Effector memory CD8-positive, alpha-beta T cell (primary cell): ENCODE data around the gene GSTM5.
"Not testable (repeated sequence)": the region's sequence is repeated elsewhere in the genome, so short reads cannot be mapped to it uniquely, and the experiment has no call there.

ENCODE experiments used
- ATAC-seq: fragments of 150-1000 bp; cut with Tn5 transposase; replicated peaks from 2 replicates; pipeline ENCODE4 v1.10.0; 2021; ENCODE audit warnings: mild to moderate bottlenecking, moderate library complexity
- DNase-seq, 3 experiments: peaks; one replicate each; pipeline ENCODE4 v3.0.0; 2021
- H3K27ac Mint-ChIP-seq, 2 donors: one replicate each; pipeline ENCODE4 v1.8.0; 2022; ENCODE audit warnings: mild to moderate bottlenecking in 2 of 2, mixed read lengths in 2 of 2, moderate library complexity in 2 of 2
- H3K27me3 Mint-ChIP-seq, 2 donors: one replicate each; pipeline ENCODE4 v1.8.0; 2022; ENCODE audit warnings: mixed read lengths in 2 of 2
- H3K36me3 Mint-ChIP-seq: one replicate; pipeline ENCODE4 v1.8.0; 2022; ENCODE audit warnings: mild to moderate bottlenecking, moderate library complexity, mixed read lengths; ENCODE audit not compliant: insufficient read depth
- H3K4me1 Mint-ChIP-seq, 2 donors: one replicate each; pipeline ENCODE4 v1.8.0; 2022; ENCODE audit warnings: low read depth in 2 of 2, mixed read lengths in 2 of 2
- H3K4me3 Mint-ChIP-seq, 2 donors: one replicate each; pipeline ENCODE4 v1.8.0; 2022; ENCODE audit warnings: mild to moderate bottlenecking in 2 of 2, mixed read lengths in 2 of 2, moderate library complexity in 2 of 2
- H3K9me3 Mint-ChIP-seq, 2 donors: one replicate each; pipeline ENCODE4 v1.8.0; 2022; ENCODE audit warnings: mixed read lengths in 2 of 2

GSTM5 gene

DNA sequence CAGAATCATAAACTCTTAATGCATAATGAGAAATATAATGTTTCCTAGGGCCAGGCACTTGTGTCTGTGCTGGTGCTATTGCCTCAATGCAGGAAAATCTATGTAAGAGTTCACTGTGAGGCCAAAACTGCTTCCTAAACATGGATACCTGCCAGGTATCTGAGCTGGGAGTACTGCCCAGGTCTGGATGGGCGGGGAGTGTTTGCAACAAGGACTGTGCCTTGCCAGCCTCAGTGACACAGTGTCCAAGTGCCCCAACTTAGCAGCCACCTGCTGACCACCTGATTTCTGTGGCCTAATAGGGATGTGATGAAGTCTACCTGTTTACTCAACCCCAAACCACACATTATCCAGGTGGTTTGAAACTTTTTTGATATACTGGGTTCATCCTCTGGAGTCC is 26.7 kb upstream of the GSTM5 start:
- not testable (repeated sequence) for H3K4me1 Mint-ChIP-seq, H3K27ac Mint-ChIP-seq, H3K27me3 Mint-ChIP-seq, H3K4me3 Mint-ChIP-seq, H3K9me3 Mint-ChIP-seq, DNase-seq, H3K36me3 Mint-ChIP-seq, ATAC-seq

GRCh38 chr1:109685890-109686289 is 26.2 kb upstream of the GSTM5 start:
- not testable (repeated sequence) for H3K27me3 Mint-ChIP-seq, DNase-seq, H3K4me3 Mint-ChIP-seq, H3K9me3 Mint-ChIP-seq, ATAC-seq, H3K36me3 Mint-ChIP-seq, H3K27ac Mint-ChIP-seq, H3K4me1 Mint-ChIP-seq

DNA sequence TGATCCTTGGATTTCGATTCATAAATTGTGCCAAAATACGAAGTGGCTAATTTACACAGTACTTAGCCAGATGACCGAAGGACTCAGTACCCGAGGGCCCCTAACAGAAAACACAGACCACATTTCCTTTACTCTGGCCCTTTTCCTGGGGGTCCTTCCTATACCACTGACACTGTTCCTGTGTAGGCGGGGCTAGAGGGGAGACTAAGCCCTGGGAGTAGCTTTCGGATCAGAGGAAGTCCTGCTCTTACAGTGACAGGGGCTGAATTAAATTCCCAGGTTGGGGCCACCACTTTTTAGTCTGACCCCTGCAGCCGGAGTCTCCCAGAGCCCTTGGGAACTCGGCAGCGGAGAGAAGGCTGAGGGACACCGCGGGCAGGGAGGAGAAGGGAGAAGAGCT is 24.9 kb upstream of the GSTM5 start:
- H3K4me3 Mint-ChIP-seq, ATAC-seq: not testable (repeated sequence)

GRCh38 chr1:109687641-109688499 is 24.2 kb upstream of the GSTM5 start, which contains the start of gene GSTM1:
Gene GSTM1 (plus strand): TSS chr1:109687817. CDS start chr1:109687874, 57 bp downstream.
- DNase-seq = no peak
- H3K4me3 Mint-ChIP-seq = no peak within 1 kb of the TSS

More for the DNA sequence above, 24.9 kb upstream of the GSTM5 start:
- H3K36me3 Mint-ChIP-seq, DNase-seq, H3K9me3 Mint-ChIP-seq, H3K4me1 Mint-ChIP-seq, H3K27me3 Mint-ChIP-seq, H3K27ac Mint-ChIP-seq: not testable (repeated sequence)

DNA sequence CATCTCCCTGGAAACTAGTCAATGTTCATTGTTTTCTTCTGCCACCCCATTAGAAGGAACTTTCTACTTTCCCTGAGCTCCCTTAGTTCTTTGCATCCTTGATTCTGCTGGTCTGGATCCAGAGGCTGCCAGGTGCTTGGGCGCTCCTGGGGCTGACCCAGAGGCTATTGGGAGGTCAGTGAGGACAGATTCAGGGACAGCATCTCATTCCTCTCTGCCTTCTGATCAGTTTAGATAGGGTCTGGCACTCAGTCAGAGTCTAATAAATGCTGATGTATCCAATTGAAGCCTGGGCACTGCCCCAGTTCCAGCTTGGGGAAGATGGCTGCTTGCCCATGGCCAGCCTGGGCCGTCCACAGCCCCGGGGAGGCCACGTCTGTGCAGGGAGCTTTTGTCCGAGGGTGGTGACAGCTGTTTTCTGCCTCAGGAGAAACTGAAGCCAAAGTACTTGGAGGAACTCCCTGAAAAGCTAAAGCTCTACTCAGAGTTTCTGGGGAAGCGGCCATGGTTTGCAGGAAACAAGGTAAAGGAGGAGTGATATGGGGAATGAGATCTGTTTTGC is 22.1 kb upstream of the GSTM5 start:
- no peak for DNase-seq
- no peak overlapping the region for H3K27ac Mint-ChIP-seq
- no peaks in the 10 kb centered on the region for H3K36me3 Mint-ChIP-seq
- no peaks in the 10 kb centered on the region for H3K4me1 Mint-ChIP-seq
- no peak for ATAC-seq
- no peaks in the 10 kb centered on the region for H3K27me3 Mint-ChIP-seq
- no peaks in the 10 kb centered on the region for H3K9me3 Mint-ChIP-seq
- no peak overlapping the region for H3K4me3 Mint-ChIP-seq

More at GRCh38 chr1:109687641-109688499, 24.2 kb upstream of the GSTM5 start, which contains the start of gene GSTM1:
- Mint-ChIP-seq H3K4me1 (no peaks in the 10 kb centered on the region), H3K27ac (no peak within 1 kb of the TSS), H3K36me3 (no peaks in the 10 kb centered on the region), H3K9me3 (no peaks in the 10 kb centered on the region), H3K27me3 (no peaks in the 10 kb centered on the region)
- ATAC-seq = no peak

DNA sequence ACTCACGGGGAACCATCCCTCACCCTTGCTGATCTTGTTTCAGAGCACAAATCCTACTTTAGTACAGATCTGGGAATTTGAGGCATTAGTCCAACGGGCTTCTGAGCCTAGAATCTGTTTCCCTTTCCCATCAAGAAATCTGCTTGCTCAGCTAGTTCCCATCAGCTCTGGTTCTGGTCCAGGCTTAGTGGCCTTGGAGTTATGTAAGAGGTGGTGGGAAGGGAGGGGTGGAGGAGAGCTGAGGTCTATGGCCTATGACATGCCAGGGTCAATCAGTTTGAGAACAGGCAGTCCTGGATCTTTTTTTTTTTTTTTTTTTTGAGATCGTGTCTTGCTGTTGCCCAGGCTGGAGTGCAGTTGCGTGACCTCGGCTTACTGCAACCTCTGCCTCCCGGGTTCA is 20.3 kb upstream of the GSTM5 start:
- H3K36me3 Mint-ChIP-seq = no peaks in the 10 kb centered on the region

DNA sequence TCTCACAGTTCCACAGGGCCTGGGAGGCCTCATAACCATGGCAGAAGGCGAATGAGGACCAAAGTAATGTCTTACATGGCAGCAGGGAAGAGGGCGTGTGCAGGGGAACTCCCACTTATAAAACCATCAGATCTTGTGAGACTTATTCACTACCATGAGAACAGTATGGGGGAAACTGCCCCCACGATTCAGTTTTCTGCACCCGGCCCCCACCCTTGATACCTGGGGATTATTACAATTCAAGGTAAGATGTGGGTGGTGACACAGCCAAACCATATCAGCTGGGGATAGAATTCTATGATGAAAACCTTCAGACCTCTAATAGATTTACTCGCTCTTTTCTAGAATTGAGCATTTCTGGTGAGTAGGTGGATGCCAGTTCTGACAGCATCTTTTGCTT is 17.7 kb upstream of the GSTM5 start:
- not testable (repeated sequence) for H3K9me3 Mint-ChIP-seq, H3K27ac Mint-ChIP-seq, H3K27me3 Mint-ChIP-seq, H3K36me3 Mint-ChIP-seq, H3K4me3 Mint-ChIP-seq, H3K4me1 Mint-ChIP-seq, ATAC-seq, DNase-seq

More for the DNA sequence above, 20.3 kb upstream of the GSTM5 start:
- Mint-ChIP-seq H3K4me1 (no peaks in the 10 kb centered on the region), H3K27ac (no peak overlapping the region), H3K27me3 (no peaks in the 10 kb centered on the region), H3K9me3 (no peaks in the 10 kb centered on the region), H3K4me3 (no peak overlapping the region)
- ATAC-seq = no peak
- no peak for DNase-seq

- not testable (repeated sequence) for H3K36me3 Mint-ChIP-seq, ATAC-seq, H3K4me1 Mint-ChIP-seq, H3K27me3 Mint-ChIP-seq, H3K27ac Mint-ChIP-seq, H3K9me3 Mint-ChIP-seq, DNase-seq, H3K4me3 Mint-ChIP-seq
Observed at GRCh38 chr1:109695138-109695537, 16.9 kb upstream of the GSTM5 start.

- Mint-ChIP-seq H3K9me3 (no peaks in the 10 kb centered on the region), H3K4me3 (no peak overlapping the region), H3K36me3 (no peaks in the 10 kb centered on the region), H3K27me3 (no peaks in the 10 kb centered on the region), H3K4me1 (no peaks in the 10 kb centered on the region), H3K27ac (no peak overlapping the region)
- DNase-seq (no peak), ATAC-seq (no peak)
Observed at GRCh38 chr1:109697066-109697465, 15.0 kb upstream of the GSTM5 start.

DNA sequence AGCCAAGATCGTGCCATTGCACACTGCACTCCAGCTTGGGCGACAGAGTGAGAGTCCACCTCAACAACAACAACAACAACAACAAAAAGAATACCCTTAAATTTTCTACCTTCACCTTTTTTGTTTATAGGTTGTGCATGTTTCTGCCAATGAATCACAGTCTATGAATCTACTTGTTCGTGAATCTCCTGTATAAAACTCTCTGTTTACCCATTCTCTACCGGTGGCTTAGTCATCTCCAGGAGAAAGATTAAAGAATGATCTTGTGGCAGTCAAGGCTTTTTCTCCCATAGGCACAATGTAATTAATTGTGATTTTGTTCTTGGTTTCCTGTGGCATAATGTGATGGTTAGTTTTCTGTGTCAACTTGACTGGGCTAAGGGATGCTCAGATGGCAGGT is 14.2 kb upstream of the GSTM5 start:
- not testable (repeated sequence) for H3K4me1 Mint-ChIP-seq, H3K27me3 Mint-ChIP-seq, DNase-seq, ATAC-seq, H3K4me3 Mint-ChIP-seq, H3K9me3 Mint-ChIP-seq, H3K27ac Mint-ChIP-seq, H3K36me3 Mint-ChIP-seq

DNA sequence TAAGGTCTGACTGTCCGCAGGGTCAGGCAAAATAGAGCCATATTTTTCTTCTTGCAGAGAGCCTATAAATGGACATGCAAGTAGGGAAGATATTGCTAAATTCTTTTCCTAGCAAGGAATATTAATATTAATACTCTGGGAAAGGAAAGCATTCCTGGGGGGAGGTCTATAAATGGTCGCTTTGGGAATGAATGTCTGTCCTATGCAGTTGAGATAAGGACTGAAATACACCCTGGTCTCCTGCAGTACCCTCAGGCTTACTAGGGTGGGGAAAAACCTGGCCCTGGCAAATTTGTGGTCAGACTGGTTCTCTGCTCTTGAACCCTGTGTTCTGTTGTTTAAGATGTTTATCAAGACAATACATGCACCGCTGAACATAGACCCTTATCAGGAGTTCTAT is 9.1 kb upstream of the GSTM5 start:
- peaks cover 37 to 42% of the 10 kb centered on the region in 2 donors for H3K27me3 Mint-ChIP-seq
- H3K4me1 Mint-ChIP-seq, ATAC-seq, H3K36me3 Mint-ChIP-seq, DNase-seq, H3K27ac Mint-ChIP-seq, H3K4me3 Mint-ChIP-seq, H3K9me3 Mint-ChIP-seq: not testable (repeated sequence)

DNA sequence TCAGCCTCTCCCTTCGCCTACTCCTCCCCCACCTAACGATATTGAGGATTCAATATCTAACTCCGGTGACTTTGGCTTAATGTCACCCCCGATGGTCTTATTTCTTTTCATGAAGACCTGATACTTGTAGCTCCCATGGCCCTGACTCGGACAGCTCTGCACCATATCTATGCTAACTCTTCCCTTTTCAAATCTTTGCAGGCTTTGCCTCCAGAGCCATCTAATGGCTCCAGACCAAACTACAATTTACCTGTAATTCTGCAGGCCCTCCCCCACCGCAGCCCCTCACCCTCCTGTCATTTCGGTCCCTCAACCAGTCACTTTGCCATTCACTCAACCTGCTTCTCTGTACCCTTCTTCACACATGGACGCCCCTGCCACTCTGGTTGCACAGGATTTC is 7.9 kb upstream of the GSTM5 start:
- DNase-seq (no peak), ATAC-seq (no peak)
- H3K4me1 Mint-ChIP-seq = no peaks in the 10 kb centered on the region
- H3K27me3 Mint-ChIP-seq = peaks cover 44 to 48% of the 10 kb centered on the region in 2 donors
- no peaks in the 10 kb centered on the region for H3K36me3 Mint-ChIP-seq
- H3K9me3 Mint-ChIP-seq = peaks cover 3 to 8% of the 10 kb centered on the region in 2 donors
- no peak overlapping the region for H3K4me3 Mint-ChIP-seq
- H3K27ac Mint-ChIP-seq = no peak overlapping the region

DNA sequence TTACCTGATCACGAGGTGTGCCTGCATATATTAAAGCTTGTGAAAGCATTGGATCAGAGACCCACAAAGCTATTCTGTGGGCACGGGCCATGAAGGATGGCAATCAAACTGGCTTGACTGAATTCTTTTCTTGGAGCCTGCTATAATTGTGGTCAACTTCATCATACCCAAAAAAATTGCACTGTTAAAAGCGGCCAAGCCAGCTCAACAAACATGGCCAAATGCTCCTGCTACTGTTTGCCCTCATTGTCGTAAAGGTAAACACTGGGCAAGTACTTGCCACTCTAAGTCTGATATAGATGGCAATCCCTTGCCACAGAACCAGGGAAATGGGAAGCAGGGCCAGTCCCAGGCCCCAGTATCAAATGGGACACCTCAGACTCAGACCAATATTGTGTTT is 6.6 kb upstream of the GSTM5 start:
- H3K36me3 Mint-ChIP-seq = no peaks in the 10 kb centered on the region
- peaks cover 44 to 48% of the 10 kb centered on the region in 2 donors for H3K27me3 Mint-ChIP-seq
- peaks cover 5 to 8% of the 10 kb centered on the region in 2 donors for H3K9me3 Mint-ChIP-seq
- no peaks in the 10 kb centered on the region for H3K4me1 Mint-ChIP-seq
- ATAC-seq (no peak), DNase-seq (no peak)
- no peak overlapping the region for H3K27ac Mint-ChIP-seq
- no peak overlapping the region for H3K4me3 Mint-ChIP-seq

DNA sequence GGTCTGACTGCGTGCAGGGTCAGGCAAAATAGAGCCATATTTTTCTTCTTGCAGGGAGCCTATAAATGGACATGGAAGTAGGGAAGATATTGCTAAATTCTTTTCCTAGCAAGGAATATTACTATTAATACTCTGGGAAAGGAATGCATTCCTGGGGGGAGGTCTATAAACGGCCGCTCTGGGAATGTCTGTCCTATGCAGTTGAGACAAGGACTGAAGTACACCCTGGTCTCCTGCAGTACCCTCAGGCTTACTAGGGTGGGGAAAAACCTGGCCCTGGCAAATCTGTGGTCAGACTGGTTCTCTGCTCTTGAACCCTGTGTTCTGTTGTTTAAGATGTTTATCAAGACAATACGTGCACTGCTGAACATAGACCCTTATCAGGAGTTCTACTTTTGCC is 3.1 kb upstream of the GSTM5 start:
- not testable (repeated sequence) for ATAC-seq, H3K4me3 Mint-ChIP-seq, DNase-seq, H3K27ac Mint-ChIP-seq, H3K4me1 Mint-ChIP-seq, H3K36me3 Mint-ChIP-seq, H3K9me3 Mint-ChIP-seq
- peaks cover 43 to 49% of the 10 kb centered on the region in 2 donors for H3K27me3 Mint-ChIP-seq
